ENCODE data around the gene GPR150. TPM values are rescaled to one million over a fixed set of nuclear protein-coding genes. Genes with fewer than 3 reads are reported as not detected.
A peak's percentile ranks its signal among the peaks of the same experiment; 100 is the strongest.

Gene GPR150
- total and polyA plus RNA-seq, 9 of the 15 experiments (the other 6 are each of a cell fraction or from before 2014, with no cell fraction given): not detected

DNA sequence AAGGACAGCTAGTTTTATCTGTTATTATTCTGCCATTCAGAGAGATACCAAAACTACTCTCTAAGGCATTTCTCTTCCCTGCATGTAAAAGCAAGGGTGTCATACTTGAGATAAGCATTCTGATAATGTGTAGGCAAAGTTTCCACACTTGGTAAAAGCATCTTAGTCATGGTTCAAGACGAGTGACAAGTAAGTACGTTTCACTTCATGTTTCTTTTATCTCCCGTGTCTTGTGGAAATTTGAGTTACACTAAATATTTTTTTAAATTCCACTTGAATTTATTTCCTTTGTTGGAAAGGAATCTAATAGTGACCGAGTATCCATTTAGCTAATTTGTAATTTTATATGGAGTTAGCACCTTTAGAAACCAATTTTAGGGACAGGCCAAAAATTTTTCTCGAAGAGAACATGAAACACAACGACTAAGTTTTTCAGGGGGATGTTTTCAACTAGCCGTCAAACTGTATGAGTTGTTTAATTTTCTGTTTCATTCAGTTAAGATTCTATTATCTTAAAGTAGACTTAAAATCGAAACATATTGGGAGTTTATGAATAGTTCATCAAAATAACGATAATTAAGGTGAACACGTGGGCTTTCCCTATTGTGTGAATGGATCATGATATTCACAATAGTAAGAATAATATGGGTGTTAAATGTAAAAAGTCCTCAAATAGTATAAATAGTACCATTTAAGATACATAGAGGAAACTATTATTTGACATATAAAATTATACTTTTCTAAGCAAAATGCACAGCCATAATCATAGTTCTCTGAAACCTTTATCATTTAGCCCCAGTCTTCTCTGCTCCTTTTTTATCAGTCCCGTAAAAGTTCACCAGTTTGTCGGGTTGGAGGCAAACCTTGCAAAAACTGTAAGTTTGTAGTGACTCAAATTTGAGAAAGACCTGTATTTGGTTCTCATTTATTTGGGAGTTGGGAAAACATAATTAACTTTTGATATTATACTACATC is 28.3 kb downstream of the GPR150 start (continued):
- TF ChIP-seq POLR2H (tag; IDR thresholded peaks at IDR 0.05; ENCODE audit: low read depth): peak; percentile 94
- peak; percentile 52; the same call in 1 of the 2 replicates for TF ChIP-seq GATAD2A (IDR thresholded peaks at IDR 0.05)
- peak; percentile 50; the same call in 1 of the 2 replicates for TF ChIP-seq MYNN (IDR thresholded peaks at IDR 0.05)
- no peak for TF ChIP-seq MYNN (CRISPR knock-in tag; IDR thresholded peaks at IDR 0.05)
- TF ChIP-seq POLR2A (conservative IDR thresholded peaks at IDR 0.05): peak; percentile 86
- no peak for TF ChIP-seq STAG1 (CRISPR knock-in tag; IDR thresholded peaks at IDR 0.05; ENCODE audit: borderline replicate concordance)
- no peak for TF ChIP-seq NR1H2 (CRISPR knock-in tag; IDR thresholded peaks at IDR 0.05)
- peak in 1 of 2 experiments; percentile 45; a peak in 1 of 4 replicates for TF ChIP-seq RCOR1 (IDR thresholded peaks at IDR 0.05; ENCODE audit: borderline replicate concordance in 1 of 2, low read depth in 2 of 2, low read length in 2 of 2)
- TF ChIP-seq, protein P1, sequence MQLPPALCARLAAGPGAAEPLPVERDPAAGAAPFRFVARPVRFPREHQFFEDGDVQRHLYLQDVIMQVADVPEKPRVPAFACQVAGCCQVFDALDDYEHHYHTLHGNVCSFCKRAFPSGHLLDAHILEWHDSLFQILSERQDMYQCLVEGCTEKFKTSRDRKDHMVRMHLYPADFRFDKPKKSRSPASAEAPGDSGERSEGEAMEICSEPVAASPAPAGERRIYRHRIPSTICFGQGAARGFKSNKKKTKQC (CRISPR knock-in tag; IDR thresholded peaks at IDR 0.05): no peak
- no peak for TF ChIP-seq LARP7 (IDR thresholded peaks at IDR 0.05)
- peak; percentile 42; the same call in 1 of the 2 replicates for TF ChIP-seq ZFX (CRISPR knock-in tag; IDR thresholded peaks at IDR 0.05)
- TF ChIP-seq TFAM (CRISPR knock-in tag; conservative IDR thresholded peaks at IDR 0.05): no peak
- no peak for TF ChIP-seq ZFP30 (CRISPR knock-in tag; IDR thresholded peaks at IDR 0.05; ENCODE audit: borderline replicate concordance)
- TF ChIP-seq KDM4B (IDR thresholded peaks at IDR 0.05; ENCODE audit: borderline replicate concordance in 2 of 2, low read depth in 1 of 2): no peak
- peak; percentile 64 for TF ChIP-seq KDM5B (IDR thresholded peaks at IDR 0.05; ENCODE audit: insufficient replicate concordance, low read depth, low read length)
- peak; percentile 85 for TF ChIP-seq SMARCA4 (IDR thresholded peaks at IDR 0.05)
- TF ChIP-seq POLR2AphosphoS5 (IDR thresholded peaks at IDR 0.05; ENCODE audit: control insufficient read depth, insufficient read depth, low read depth, low read length): peak; percentile 57; the same call in 1 of the 2 replicates
- peak; percentile 82 for TF ChIP-seq DPF2 (IDR thresholded peaks at IDR 0.05)
- TF ChIP-seq MTA2 (IDR thresholded peaks at IDR 0.05; ENCODE audit: low read depth): peak; percentile 16; the same call in 1 of the 2 replicates
- TF ChIP-seq, protein P2, sequence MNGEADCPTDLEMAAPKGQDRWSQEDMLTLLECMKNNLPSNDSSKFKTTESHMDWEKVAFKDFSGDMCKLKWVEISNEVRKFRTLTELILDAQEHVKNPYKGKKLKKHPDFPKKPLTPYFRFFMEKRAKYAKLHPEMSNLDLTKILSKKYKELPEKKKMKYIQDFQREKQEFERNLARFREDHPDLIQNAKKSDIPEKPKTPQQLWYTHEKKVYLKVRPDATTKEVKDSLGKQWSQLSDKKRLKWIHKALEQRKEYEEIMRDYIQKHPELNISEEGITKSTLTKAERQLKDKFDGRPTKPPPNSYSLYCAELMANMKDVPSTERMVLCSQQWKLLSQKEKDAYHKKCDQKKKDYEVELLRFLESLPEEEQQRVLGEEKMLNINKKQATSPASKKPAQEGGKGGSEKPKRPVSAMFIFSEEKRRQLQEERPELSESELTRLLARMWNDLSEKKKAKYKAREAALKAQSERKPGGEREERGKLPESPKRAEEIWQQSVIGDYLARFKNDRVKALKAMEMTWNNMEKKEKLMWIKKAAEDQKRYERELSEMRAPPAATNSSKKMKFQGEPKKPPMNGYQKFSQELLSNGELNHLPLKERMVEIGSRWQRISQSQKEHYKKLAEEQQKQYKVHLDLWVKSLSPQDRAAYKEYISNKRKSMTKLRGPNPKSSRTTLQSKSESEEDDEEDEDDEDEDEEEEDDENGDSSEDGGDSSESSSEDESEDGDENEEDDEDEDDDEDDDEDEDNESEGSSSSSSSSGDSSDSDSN (IDR thresholded peaks at IDR 0.05; ENCODE audit: borderline replicate concordance in 1 of 2, low read depth in 2 of 2, low read length in 2 of 2): no peak
- no peak for TF ChIP-seq PCBP2 (IDR thresholded peaks at IDR 0.05; ENCODE audit: low read depth, low read length, poor library complexity, severe bottlenecking)
- TF ChIP-seq NFXL1 (CRISPR knock-in tag; IDR thresholded peaks at IDR 0.05): no peak
- TF ChIP-seq SREBF2 (CRISPR knock-in tag; IDR thresholded peaks at IDR 0.05): no peak
- TF ChIP-seq POLR2G (IDR thresholded peaks at IDR 0.05; ENCODE audit: low read depth, low read length): no peak
- TF ChIP-seq HCFC1 (IDR thresholded peaks at IDR 0.05; ENCODE audit: low read depth, low read length): no peak
- TF ChIP-seq SMARCC2 (IDR thresholded peaks at IDR 0.05; ENCODE audit: low read depth): no peak; the same call in 1 of the 2 replicates
- no peak for TF ChIP-seq NUFIP1 (IDR thresholded peaks at IDR 0.05; ENCODE audit: partially characterized antibody)
- no peak; the same call in 1 of the 2 replicates for TF ChIP-seq ZNF589 (CRISPR knock-in tag; IDR thresholded peaks at IDR 0.05; ENCODE audit: low read depth)
